Measurements from ENCODE around the gene CTIF.

- no peak for TF ChIP-seq TAF1 (IDR thresholded peaks at IDR 0.05; ENCODE audit: low read depth, low read length)
- TF ChIP-seq SPI1 (IDR thresholded peaks at IDR 0.05; ENCODE audit: low read depth, low read length) = no peak
- TF ChIP-seq POLR2A (IDR thresholded peaks at IDR 0.05; ENCODE audit: low read depth, low read length) = no peak
- no peak for TF ChIP-seq PAX5 (IDR thresholded peaks at IDR 0.05; ENCODE audit: insufficient read depth, low read length, severe bottlenecking)
- TF ChIP-seq POU2F2 (IDR thresholded peaks at IDR 0.05; ENCODE audit: low read depth, low read length) = no peak
Measured at GRCh38 chr18:48886520-48887293, 347.9 kb downstream of the CTIF start.

Measured in GM12891 (cell line).